Measurements from ENCODE around the gene BACH2.

The BACH2 gene

GRCh38 chr6:90160013-90160412 is 136.6 kb downstream of the BACH2 start:
- in situ Hi-C loops (cut with HindIII; ENCODE audit: low sequenced_read_pairs) = no loop called here
- no peak overlapping the region for H3K4me3 ChIP-seq (ENCODE audit: low read depth, low read length)
- DNase-seq (ENCODE audit: low read depth, low spot score) = no peak
- no peak for TF ChIP-seq CTCF (IDR thresholded peaks at IDR 0.05; ENCODE audit: low read depth, low read length)

- in situ Hi-C loops (cut with HindIII; ENCODE audit: low sequenced_read_pairs) = no loop called here
- H3K4me3 ChIP-seq (ENCODE audit: low read depth, low read length) = no peak overlapping the region
- no peak for DNase-seq (ENCODE audit: low read depth, low spot score)
- TF ChIP-seq CTCF (IDR thresholded peaks at IDR 0.05; ENCODE audit: low read depth, low read length) = no peak
Observed at GRCh38 chr6:90159452-90159851, 137.2 kb downstream of the BACH2 start.

- H3K4me3 ChIP-seq (ENCODE audit: low read depth, low read length) = no peak overlapping the region
- DNase-seq (ENCODE audit: low read depth, low spot score) = no peak
- in situ Hi-C loops (cut with HindIII; ENCODE audit: low sequenced_read_pairs) = no loop called here
- no peak for TF ChIP-seq CTCF (IDR thresholded peaks at IDR 0.05; ENCODE audit: low read depth, low read length)
Observed at GRCh38 chr6:90158936-90159335, 137.7 kb downstream of the BACH2 start.

GRCh38 chr6:90157441-90157840 is 139.2 kb downstream of the BACH2 start:
- TF ChIP-seq CTCF (IDR thresholded peaks at IDR 0.05; ENCODE audit: low read depth, low read length) = no peak
- in situ Hi-C loops (cut with HindIII; ENCODE audit: low sequenced_read_pairs) = no loop called here

GRCh38 chr6:90156861-90157260 is 139.8 kb downstream of the BACH2 start:
- no peak overlapping the region for H3K4me3 ChIP-seq (ENCODE audit: low read depth, low read length)
- no peak for DNase-seq (ENCODE audit: low read depth, low spot score)
- in situ Hi-C loops (cut with HindIII; ENCODE audit: low sequenced_read_pairs) = no loop called here
- no peak for TF ChIP-seq CTCF (IDR thresholded peaks at IDR 0.05; ENCODE audit: low read depth, low read length)

More at GRCh38 chr6:90157441-90157840, 139.2 kb downstream of the BACH2 start:
- H3K4me3 ChIP-seq (ENCODE audit: low read depth, low read length) = no peak overlapping the region
- DNase-seq (ENCODE audit: low read depth, low spot score) = no peak

- no peak for TF ChIP-seq CTCF (IDR thresholded peaks at IDR 0.05; ENCODE audit: low read depth, low read length)
- no peak overlapping the region for H3K4me3 ChIP-seq (ENCODE audit: low read depth, low read length)
- DNase-seq (ENCODE audit: low read depth, low spot score) = no peak
- in situ Hi-C loops (cut with HindIII; ENCODE audit: low sequenced_read_pairs) = no loop called here
Observed at GRCh38 chr6:90154755-90155470, 141.7 kb downstream of the BACH2 start.
